Stimulated activated CD4-positive, alpha-beta T cell treated with anti-CD3 and anti-CD28 coated beads, TNF-alpha, amount 100 ng/mL, for 24 hours (primary cell): Measurements from ENCODE around the gene STX2.
"Not testable (repeated sequence)": the region's sequence is repeated elsewhere in the genome, so short reads cannot be mapped to it uniquely, and the experiment has no call there.

ENCODE experiments used
- DNase-seq, 3 experiments: peaks; one replicate each; pipeline ENCODE4 v3.0.0-alpha.2; 2020; ENCODE audit warnings: low read depth in 3 of 3

The STX2 gene

DNA sequence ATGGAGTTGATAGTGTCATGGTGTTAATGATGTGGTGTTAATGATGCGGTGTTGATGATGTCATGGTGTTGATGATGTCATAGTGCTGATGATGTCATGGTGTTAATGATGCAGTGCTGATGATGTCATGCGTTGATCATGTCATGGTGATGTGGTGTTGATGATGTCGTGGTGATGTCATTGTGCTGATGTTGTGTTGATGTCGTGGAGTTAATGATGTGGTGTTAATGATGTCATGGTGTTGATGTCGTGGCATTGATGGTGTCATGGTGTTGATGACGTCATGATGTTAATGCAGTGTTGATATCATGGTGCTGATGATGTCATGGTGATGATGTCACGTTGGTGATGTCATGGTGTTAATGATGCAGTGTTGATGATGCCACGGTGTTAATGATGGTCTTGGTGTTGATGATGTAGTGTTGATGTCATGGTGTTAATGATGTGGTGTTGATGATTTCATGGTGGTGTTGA lies 73.8 kb downstream of the STX2 start:
- DNase-seq: no peak

DNA sequence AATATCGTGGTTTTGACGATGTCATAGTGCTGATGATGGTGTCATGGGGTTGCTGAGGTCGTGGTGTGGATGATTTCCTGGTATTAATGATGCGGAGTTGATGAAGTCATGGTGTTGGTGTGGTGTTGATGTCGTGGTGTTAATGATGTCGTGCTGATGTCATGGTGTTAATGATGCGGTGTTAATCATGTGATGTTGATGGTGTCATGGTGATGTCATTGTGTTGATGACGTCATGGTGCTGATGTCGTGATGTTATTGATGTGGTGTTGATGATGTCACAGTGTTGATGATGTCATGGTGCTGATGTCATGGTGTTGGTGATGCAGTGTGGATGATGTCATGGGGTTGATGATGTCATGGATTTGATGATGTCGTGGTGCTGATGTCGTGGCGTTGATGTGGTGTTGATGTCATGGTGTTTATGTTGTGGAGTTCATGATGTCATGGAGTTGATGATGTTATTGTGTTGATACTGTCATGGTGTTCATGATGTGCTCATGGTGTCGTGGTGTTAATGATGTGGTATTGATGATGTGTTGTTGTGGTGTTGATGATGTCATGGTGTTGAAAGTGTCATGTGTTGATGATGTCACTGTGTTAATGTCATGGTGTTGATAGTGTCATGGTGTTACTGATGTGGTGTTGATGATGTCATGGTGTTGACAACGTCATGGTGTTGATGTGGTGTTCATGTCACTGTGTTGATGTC lies 74.4 kb downstream of the STX2 start:
- DNase-seq: peak in 1 of 3 experiments; percentile 25

DNA sequence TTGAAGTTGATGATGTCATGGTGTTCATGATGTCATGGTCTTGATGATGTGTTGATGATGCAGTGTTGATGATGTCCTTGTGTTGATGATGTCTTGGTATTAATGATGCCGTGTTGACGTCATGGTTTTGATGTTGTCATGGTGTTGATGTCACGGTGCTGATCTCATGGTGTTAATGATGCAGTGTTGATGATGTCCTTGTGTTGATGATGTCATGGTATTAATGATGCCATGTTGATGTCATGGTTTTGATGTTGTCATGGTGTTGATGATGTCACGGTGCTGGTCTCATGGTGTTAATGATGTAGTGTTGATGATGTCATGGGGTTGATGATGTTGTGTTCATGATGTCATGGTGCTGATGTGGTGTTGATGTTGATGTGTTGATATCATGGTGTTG lies 75.0 kb downstream of the STX2 start:
- DNase-seq: no peak

DNA sequence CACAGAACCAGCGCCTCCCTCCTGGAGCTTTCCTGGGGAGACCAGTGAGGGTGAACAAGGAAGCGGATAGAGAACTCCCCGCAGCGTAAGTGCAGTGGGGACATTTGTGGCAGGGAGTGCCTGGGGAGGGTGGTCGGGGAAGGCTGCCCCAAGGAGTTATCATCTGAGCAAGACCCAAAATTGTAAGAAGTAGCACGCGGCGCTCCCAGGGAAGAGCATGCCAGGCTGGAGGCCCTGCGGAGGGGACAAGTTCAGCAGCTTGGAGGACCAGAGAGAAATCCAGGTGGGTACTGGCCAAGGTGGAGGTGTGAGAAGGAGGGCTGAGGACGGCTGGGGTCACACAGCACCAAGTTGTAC lies 76.8 kb downstream of the STX2 start:
- DNase-seq: no peak

DNA sequence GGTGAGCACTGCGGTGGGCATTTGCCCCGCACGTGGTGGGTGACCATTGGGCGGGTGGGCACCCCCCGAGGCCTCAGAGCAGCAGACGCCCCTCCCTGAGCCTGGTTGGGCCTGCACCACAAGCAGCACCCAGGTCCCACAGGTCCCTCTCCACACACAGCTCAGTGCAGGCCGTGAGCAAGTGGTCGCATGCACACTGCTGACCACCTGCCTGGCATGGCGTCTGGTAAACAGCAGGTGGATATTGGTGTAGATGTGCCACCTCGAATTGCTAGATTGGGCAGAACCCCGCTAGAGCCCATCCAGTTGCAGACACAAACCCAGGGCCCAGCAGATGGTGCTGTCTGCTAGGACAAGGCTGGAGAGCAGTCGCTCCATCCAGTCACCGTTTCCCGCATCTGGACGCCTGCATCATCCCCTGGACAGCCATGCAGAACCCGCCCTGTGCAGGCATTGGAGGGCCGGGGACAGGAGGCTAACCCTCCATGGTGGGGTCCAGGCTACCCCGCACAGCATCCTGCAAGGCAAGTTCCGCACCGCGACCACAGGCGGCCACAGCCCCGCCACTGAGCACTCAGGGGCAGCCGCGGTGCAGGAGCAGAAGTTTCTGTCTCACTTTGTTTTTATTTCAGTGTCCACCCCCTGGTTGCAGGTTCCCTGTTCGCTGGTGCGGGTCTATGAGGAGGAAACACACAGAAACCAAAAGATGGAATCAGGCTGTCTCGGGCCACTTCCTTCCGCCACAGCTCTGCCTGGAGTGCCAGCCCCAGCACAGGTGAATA lies 77.3 kb downstream of the STX2 start:
- DNase-seq: peak; percentile 36 to 57 (median 45)

DNA sequence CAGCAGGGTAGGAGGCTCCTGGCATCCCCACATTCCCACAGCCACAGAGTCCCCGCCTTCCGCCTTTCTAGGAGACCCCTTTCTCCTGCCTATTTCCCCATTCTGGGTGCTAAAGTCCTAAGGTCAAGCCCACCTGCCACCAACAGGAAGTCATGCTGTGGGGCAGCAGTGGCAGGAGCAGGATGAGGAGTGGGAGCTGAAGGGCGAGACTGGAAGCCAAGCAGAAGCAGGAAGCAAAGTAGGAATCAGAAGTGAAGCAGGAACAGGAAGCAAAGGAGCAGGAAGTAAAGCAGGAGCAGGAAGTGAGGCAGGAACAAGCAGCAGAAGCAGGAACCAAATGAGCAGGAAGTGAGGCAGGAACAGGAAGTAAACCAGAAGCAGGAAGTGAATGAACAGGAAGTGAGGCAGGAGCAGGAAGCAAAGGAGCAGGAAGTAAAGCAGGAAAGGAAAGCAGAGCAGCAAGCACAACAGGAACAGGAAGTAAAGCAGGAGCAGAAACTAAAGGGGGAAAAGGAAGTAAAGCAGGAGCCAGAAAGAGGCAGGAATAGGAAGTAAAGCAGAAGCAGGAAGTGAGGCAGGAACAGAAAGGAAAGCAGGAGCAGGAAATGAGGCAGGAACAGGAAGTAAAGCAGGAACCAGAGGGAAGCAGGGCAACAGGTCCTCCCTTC lies 84.7 kb downstream of the STX2 start:
- no peak for DNase-seq

DNA sequence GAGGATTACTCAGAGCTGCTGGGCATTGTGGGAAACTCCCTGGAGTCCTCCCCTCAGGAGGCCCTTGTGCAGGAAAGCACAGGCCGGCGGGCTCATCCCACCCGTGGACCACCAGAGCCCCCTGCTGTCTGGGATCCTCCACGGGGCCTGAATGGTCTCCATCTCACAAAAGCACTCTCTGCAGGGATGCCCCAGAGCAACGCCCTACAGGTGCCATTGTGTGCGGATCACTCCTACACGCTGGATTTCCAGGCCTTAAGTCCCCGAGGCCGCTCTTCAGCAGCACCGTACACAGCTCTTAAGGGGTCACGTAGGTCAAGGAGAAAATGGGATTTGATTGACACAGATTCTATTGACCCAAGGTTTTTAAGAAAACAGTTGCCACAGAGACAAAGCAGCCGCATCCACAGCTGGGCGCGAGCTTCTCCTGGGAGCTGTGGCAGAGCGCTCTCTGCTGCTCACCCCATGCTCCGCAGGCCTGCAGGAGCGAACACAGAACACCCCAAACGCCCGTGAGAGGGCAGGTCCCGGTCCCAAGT lies 86.3 kb downstream of the STX2 start:
- no peak for DNase-seq

DNA sequence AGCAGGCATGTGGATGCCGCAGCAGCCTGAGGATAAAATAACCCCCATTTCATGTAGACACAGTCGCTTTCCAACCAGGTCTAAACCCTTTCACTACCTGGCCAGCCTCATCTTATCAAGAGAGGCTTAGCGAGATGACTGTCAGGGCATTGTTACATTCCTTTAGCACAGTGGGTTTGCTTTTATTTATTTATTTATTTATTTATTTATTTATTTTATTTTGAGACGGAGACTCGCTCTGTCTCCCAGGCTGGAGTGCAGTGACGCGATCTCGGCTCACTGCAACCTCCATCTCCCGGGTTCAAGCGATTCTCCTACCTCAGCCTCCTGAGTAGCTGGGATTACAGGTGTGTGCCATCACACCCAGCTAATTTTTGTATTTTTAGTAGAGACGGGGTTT lies 87.0 kb downstream of the STX2 start:
- not testable (repeated sequence) for DNase-seq

DNA sequence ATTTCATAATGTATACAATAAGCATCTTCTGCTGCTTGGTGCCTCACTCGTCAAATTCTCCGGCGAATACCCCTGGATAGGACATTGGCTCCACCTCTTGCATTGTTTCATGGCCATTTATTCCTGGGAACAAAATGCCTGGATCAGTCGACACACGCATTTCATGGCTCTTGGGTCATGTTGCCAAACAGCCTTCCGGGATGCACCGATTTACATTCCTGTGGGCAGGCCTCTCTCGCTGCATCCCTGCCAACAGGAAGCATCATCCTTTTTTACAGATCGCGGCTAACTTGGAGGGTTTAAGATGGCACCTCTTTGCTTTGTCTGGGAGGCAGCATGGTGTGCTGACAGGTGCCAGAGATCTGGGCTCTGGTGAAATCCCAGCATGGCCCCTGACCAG lies 90.3 kb downstream of the STX2 start:
- no peak for DNase-seq

DNA sequence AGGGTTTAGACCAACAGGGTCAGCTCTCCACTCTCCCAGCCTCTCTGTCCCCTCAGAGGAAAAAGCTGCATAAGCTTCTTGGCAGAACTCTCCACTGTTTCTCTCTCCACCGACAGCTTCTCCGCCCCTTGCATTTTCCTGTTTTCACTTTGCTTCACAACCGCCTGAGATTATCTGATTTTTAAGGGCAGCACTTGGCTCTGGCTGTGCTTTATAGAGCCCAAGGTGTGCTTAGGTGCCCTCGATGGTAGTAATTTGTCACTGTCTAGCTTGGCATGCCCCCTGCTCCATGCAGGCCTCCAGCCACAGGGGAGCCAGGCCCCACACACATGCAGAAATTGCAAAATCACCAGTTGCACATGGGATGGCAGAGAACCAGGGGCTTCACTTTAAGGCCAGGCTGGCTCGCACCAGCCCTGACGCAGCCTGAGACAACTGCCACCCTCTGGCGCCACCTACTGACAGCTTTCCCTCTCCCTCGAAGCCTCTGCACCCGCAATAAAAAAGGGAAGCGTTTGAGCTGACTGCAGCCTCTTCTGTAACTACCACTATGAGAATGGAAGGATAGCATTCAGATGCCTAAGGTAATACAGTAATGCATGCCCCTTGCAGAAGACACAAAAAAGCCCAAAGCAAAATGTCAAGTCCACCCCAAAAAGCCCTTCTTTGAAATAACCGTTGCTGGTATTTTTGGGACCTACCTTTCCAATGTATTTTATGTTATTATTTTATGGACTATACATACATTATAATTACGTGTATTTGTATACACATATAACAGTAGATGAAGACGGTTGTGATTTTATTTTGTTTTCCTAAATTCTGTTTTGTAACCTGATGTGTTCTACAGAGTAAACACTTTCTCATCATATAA lies 90.9 kb downstream of the STX2 start:
- DNase-seq: peak; percentile 33 to 72 (median 55)

DNA sequence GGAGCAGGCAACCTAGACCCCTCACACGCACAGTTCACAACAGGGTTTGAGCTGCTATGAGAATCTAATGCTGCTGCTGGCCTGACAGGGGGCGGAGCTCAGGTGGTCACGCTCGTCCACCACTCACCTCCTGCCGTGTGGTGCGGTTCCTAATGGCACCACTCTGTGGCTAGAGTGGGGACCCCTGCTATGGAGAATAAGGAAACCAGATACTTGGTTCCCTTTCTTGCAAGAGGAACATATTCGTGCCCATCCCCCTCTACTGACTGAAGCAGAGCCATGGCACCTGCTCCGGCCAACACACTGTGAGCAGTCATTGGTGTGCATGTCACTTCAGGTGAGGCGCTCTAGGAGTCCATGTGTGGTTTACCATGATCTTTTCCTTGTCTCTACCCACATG lies 92.5 kb downstream of the STX2 start:
- DNase-seq: no peak

DNA sequence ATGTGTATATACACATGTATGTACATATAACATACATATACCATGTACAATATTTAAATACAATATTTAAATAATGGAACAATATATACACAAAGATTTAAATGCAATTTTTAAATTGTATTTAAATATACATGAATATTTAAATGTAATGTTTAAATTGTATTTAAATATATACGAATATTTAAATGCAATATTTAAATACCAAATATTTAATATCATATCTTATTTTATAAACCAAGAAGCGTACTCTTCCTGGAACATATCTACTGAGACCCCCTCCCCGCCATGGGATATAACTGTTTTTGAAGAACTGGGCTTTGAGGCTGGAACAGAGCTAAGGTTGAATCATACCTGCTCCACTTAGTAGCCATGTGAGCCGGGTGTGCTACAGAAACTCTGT lies 93.1 kb downstream of the STX2 start:
- DNase-seq: no peak

DNA sequence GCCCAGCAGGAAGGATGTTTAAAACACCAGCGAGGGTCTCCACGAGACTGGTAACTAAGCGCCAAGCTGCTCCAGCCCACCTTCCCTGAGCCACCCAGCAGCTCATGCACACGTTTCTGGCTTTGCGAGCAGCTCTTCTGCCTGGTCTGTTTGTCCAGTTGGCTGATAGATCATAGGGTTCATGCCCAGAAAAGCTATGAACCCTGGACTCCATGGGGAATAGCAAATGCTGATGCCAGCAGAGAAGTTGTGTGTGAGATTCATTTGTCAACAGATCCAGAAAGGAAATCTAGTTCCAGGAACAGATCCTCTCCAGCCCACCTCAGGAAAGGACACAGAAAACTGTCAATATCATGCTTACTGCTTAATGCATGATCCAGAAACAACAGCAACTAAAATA lies 94.8 kb downstream of the STX2 start:
- no peak for DNase-seq

DNA sequence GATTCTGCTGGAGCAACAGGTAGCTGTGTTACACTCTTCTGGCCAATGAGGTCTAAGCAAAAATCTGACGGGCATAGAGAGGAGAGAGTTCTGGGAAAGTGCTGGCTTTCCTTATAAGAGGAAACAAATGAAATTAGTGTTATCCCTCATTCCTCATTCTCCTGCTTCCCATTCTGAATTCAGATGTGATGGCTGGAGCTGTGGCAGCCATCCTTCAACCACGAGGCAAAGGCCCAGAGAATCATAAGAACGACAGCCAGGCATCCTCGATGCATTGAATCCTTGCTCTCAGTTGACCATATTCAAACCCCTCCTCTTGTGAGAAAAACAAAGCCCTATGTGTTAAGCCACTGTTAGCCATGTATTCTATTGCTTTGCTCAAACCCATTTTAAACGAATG lies 95.4 kb downstream of the STX2 start:
- no peak for DNase-seq

DNA sequence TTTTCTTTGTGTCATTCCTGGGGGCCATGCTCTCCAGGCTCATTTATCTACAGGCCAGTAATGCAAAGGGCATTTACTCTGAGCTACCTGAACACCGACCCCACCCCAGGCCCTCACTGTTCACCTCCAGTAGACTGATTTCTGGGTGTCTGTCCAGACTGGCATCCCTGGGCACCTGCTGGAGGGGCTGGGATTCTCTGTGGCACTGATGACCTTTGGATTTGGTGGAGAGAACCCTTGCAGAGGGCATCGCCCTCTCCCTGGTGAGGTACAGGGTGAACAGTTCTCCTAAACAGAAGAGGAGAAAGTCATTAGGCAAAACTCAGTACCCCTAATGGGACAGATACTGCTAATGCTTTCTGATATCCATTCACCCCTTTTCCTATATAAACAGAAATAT lies 95.9 kb downstream of the STX2 start:
- no peak for DNase-seq

DNA sequence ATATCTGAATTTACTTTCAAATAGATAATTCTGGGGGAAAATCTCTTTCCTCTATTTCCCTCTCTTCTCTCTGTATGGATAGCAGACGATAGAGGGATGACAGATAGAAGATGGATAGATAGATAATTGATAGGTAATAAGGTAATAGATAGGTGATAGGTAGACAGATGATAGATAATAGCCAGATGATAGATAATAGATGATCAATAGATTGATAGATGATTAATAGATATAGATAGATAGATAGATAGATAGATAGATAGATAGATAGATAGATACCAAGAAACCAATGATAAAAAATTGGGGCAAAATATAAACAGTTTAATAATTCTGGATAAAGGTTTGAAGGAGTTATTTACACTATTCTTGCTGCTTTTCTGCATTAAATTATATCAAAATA lies 96.3 kb downstream of the STX2 start:
- no peak for DNase-seq

DNA sequence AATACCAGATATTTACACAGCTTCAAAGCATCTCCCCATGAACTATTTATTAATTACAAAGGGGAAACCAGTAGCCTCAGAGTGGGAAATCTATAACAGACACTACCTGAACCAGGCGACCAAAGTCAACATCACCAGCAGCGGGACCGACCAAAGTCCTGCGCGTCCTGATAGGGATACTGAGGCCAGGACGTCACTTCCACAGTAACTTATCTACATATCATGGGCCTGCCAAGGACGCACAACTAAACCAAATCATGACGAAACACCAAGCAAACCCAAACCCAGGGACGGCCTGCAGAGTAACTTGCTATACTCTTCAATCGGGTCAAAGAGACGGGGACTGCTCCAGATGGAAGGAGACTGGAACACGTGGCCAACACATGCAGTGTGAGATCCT lies 96.9 kb downstream of the STX2 start:
- no peak for DNase-seq
